GM19035 (cell line): Measurements from ENCODE around the gene GPR156.

Experiments used
- ATAC-seq: cut with Tn5 transposase; IDR thresholded peaks from one replicate; pipeline ENCODE4 v1.9.1; 2021; ENCODE audit not compliant: unreplicated experiment

Gene GPR156

GRCh38 chr3:120196812-120197211 is 88.2 kb downstream of the GPR156 start:
- no peak for ATAC-seq

GRCh38 chr3:120196333-120196732 is 88.7 kb downstream of the GPR156 start:
- no peak for ATAC-seq

GRCh38 chr3:120193554-120193953 is 91.5 kb downstream of the GPR156 start:
- no peak for ATAC-seq

GRCh38 chr3:120192579-120192978 is 92.4 kb downstream of the GPR156 start:
- ATAC-seq: no peak

GRCh38 chr3:120192159-120192558 is 92.9 kb downstream of the GPR156 start:
- no peak for ATAC-seq

GRCh38 chr3:120182613-120183511 is 102.2 kb downstream of the GPR156 start:
- ATAC-seq: no peak

GRCh38 chr3:120181632-120182031 is 103.4 kb downstream of the GPR156 start:
- ATAC-seq: no peak

- ATAC-seq: no peak
These were observed 104.2 kb downstream of the GPR156 start for GRCh38 chr3:120180731-120181412.

- no peak for ATAC-seq
These were observed 107.2 kb downstream of the GPR156 start for GRCh38 chr3:120177707-120178306.

- no peak for ATAC-seq
These were observed 107.9 kb downstream of the GPR156 start for GRCh38 chr3:120177151-120177550.

- ATAC-seq: no peak
These were observed 110.0 kb downstream of the GPR156 start for GRCh38 chr3:120174811-120175539.

- no peak for ATAC-seq
These were observed 111.9 kb downstream of the GPR156 start for GRCh38 chr3:120173056-120173675.

GRCh38 chr3:120172070-120172469 is 113.0 kb downstream of the GPR156 start:
- ATAC-seq: no peak

GRCh38 chr3:120171134-120171873 is 113.7 kb downstream of the GPR156 start:
- ATAC-seq: no peak

- ATAC-seq: no peak
These were observed 114.8 kb downstream of the GPR156 start for GRCh38 chr3:120170223-120170622.

- ATAC-seq: no peak
These were observed 115.6 kb downstream of the GPR156 start for GRCh38 chr3:120169407-120169806.

- ATAC-seq: no peak
These were observed 116.4 kb downstream of the GPR156 start for GRCh38 chr3:120168611-120169010.

- ATAC-seq: no peak
These were observed 117.0 kb downstream of the GPR156 start for GRCh38 chr3:120168038-120168437.

GRCh38 chr3:120167488-120167887 is 117.5 kb downstream of the GPR156 start:
- no peak for ATAC-seq

GRCh38 chr3:120163816-120164215 is 121.2 kb downstream of the GPR156 start:
- no peak for ATAC-seq
